Heart left ventricle (tissue), 13 donors: ENCODE measurements around the gene DUSP28.
"Not testable (repeated sequence)": the region's sequence is repeated elsewhere in the genome, so short reads cannot be mapped to it uniquely, and the experiment has no call there.

Source experiments
- POLR2A ChIP-seq, 2 donors: fragments of 450-650 bp; IDR thresholded peaks; one replicate each; pipeline ENCODE4 v1.6.1; 2017; ENCODE audit warnings: antibody characterized with exemption in 2 of 2, mild to moderate bottlenecking in 2 of 2, moderate library complexity in 2 of 2
- TF ChIP-seq, protein P1 (sequence below), 12 donors: fragments of 200-600 bp; sonication (generic) in 4 of 12; IDR thresholded peaks; one replicate each; pipeline versions ENCODE4 v1.5.0 to v1.8.0; 2018 to 2022; ENCODE audit warnings: antibody characterized with exemption in 12 of 12, mild to moderate bottlenecking in 5 of 12
- donor health status: ischemic (EF 13 %, LVEDD 7.1; RV severe dilation, severe dysfunction).
- donor health status: DM: no; HTN: yes; CAD: no.
- donor health status: DM: no; HTN: no; CAD: no.
- donor health status: ischemic (EF 25% LVEDD 6.9; RV normal size, moderate dysfunction).
- donor health status: ischemic (EF 25% LVEDD 5.7; RV mildly dilated, moderate dysfunction).
- donor health status: ischemic (EF 35%, LVEDD 5.7; RV mildly dilated, moderate dysfunction).
- donor health status: nonischemic (EF 11% LVEDD 7.7; RV severe dilation, severe dysfunction).
- donor health status: DM: yes; HTN: yes; CAD: no.
- donor health status: PGD.
- donor health status: ischemic (EF 29% LVEDD 5.4; RV normal size, mild dysfunction).
- donor health status: nonischemic (EF 23%, LVEDD 6.1; RV moderate dilation, normal function).

DNA sequence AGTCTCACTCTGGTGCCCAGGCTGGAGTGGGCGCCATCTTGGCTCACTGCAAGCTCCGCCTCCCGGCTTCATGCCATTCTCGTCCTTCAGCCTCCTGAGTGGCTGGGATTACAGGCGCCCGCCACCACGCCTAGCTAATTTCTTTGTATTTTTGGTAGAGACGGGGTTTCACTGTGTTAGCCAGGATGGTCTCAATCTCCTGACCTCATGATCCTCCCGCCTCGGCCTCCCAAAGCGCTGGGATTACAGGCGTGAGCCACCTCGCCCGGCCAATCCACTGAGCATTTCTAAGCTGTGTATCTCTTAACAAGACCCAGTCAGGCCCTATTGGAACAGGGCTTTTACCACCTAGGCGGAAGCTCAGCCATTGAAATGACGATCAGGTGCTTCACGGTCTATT lies 3.1 kb downstream of the DUSP28 start:
- TF ChIP-seq, protein P1, sequence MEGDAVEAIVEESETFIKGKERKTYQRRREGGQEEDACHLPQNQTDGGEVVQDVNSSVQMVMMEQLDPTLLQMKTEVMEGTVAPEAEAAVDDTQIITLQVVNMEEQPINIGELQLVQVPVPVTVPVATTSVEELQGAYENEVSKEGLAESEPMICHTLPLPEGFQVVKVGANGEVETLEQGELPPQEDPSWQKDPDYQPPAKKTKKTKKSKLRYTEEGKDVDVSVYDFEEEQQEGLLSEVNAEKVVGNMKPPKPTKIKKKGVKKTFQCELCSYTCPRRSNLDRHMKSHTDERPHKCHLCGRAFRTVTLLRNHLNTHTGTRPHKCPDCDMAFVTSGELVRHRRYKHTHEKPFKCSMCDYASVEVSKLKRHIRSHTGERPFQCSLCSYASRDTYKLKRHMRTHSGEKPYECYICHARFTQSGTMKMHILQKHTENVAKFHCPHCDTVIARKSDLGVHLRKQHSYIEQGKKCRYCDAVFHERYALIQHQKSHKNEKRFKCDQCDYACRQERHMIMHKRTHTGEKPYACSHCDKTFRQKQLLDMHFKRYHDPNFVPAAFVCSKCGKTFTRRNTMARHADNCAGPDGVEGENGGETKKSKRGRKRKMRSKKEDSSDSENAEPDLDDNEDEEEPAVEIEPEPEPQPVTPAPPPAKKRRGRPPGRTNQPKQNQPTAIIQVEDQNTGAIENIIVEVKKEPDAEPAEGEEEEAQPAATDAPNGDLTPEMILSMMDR (IDR thresholded peaks at IDR 0.05) = not testable (repeated sequence)
- not testable (repeated sequence) for TF ChIP-seq POLR2A (IDR thresholded peaks at IDR 0.05)
